Astrocyte (in vitro differentiated cells and primary cell): ENCODE data around the gene BMP10. TPM values are rescaled to one million over a fixed set of nuclear protein-coding genes. Genes with fewer than 3 reads are reported as not detected.

ENCODE experiments used
- DNase-seq: peaks from one replicate; pipeline ENCODE4 v3.0.0-alpha.2; 2010; ENCODE audit warnings: low read depth
- FAIRE-seq: peaks from 2 replicates; lab custom pipeline; 2011; peaks lifted over from hg19 to GRCh38; lab: Jason Lieb, UNC
- H2AFZ ChIP-seq: 2 replicates; pipeline ENCODE4 v1.6.0; 2012; ENCODE audit warnings: low read depth, low read length, inconsistent platforms
- H3K27ac ChIP-seq: 2 replicates; pipeline ENCODE4 v1.5.1; 2011; ENCODE audit warnings: low read depth, low read length, inconsistent platforms
- H3K27me3 ChIP-seq: 2 replicates; pipeline ENCODE4 v1.6.0; 2011; ENCODE audit warnings: low read length, inconsistent platforms; ENCODE audit not compliant: insufficient read depth
- H3K36me3 ChIP-seq: 2 replicates; pipeline ENCODE4 v1.5.1; 2011; ENCODE audit warnings: low read length, inconsistent platforms; ENCODE audit not compliant: insufficient read depth
- H3K4me1 ChIP-seq: 2 replicates; pipeline ENCODE4 v1.5.1; 2011; ENCODE audit warnings: low read length, inconsistent platforms; ENCODE audit not compliant: insufficient read depth
- H3K4me2 ChIP-seq: 2 replicates; pipeline ENCODE4 v1.6.0; 2012; ENCODE audit warnings: low read length, inconsistent platforms
- H3K4me3 ChIP-seq: 2 replicates; pipeline ENCODE4 v1.5.1; 2011; ENCODE audit warnings: low read depth, mild to moderate bottlenecking, low read length, inconsistent platforms; ENCODE audit not compliant: insufficient read depth
- H3K79me2 ChIP-seq: 2 replicates; pipeline ENCODE4 v1.6.0; 2012; ENCODE audit warnings: mild to moderate bottlenecking, low read length, inconsistent platforms; ENCODE audit not compliant: insufficient read depth
- H3K9ac ChIP-seq: 2 replicates; pipeline ENCODE4 v1.6.0; 2012; ENCODE audit warnings: mild to moderate bottlenecking, low read length, inconsistent platforms
- H3K9me3 ChIP-seq: 2 replicates; pipeline ENCODE4 v1.5.1; 2012; ENCODE audit warnings: low read depth, mild to moderate bottlenecking, low read length, inconsistent platforms; ENCODE audit not compliant: insufficient read depth
- H4K20me1 ChIP-seq: 2 replicates; pipeline ENCODE4 v1.6.0; 2012; ENCODE audit warnings: low read length, inconsistent platforms; ENCODE audit not compliant: insufficient read depth
- H3K27ac Mint-ChIP-seq: one replicate; pipeline ENCODE4 v1.8.0; 2021; ENCODE audit warnings: mild to moderate bottlenecking, mixed read lengths; ENCODE audit not compliant: unreplicated experiment
- H3K27me3 Mint-ChIP-seq: one replicate; pipeline ENCODE4 v1.8.0; 2021; ENCODE audit warnings: low read depth, mixed read lengths; ENCODE audit not compliant: unreplicated experiment
- H3K36me3 Mint-ChIP-seq: one replicate; pipeline ENCODE4 v1.8.0; 2021; ENCODE audit warnings: low read depth, mixed read lengths; ENCODE audit not compliant: unreplicated experiment
- H3K4me1 Mint-ChIP-seq: one replicate; pipeline ENCODE4 v1.8.0; 2021; ENCODE audit warnings: low read depth, mixed read lengths; ENCODE audit not compliant: unreplicated experiment
- H3K4me3 Mint-ChIP-seq: one replicate; pipeline ENCODE4 v1.8.0; 2021; ENCODE audit warnings: mild to moderate bottlenecking, moderate library complexity, mixed read lengths; ENCODE audit not compliant: unreplicated experiment
- H3K9me3 Mint-ChIP-seq: one replicate; pipeline ENCODE4 v1.8.0; 2021; ENCODE audit warnings: mild to moderate bottlenecking, mixed read lengths; ENCODE audit not compliant: unreplicated experiment
- CTCF ChIP-seq: IDR thresholded peaks from 2 replicates; pipeline ENCODE4 v1.5.1; 2011; ENCODE audit warnings: low read depth, mild to moderate bottlenecking, inconsistent platforms, low read length, moderate library complexity; ENCODE audit not compliant: insufficient read depth
- EZH2 ChIP-seq: IDR thresholded peaks from 2 replicates; pipeline ENCODE4 v1.6.1; 2012; ENCODE audit warnings: mild to moderate bottlenecking, low read length, inconsistent platforms; ENCODE audit not compliant: insufficient read depth
- total RNA-seq: library from RNA; stranded (reverse); gene quantifications from 2 replicates; pipeline ENCODE4 v1.2.1, GENCODE V29; 2021

Gene BMP10
- total RNA-seq, 1 donor from 2014 or later = not detected

- no peak for FAIRE-seq
Observed at GRCh38 chr2:68918497-68918896, 47.3 kb upstream of the BMP10 start.

GRCh38 chr2:68917034-68917718, 46.0 kb upstream of the BMP10 start:
- Mint-ChIP-seq H3K27me3 (no peaks in the 10 kb centered on the region), H3K36me3 (no peaks in the 10 kb centered on the region), H3K4me1 (peaks cover 5% of the 10 kb centered on the region), H3K9me3 (no peaks in the 10 kb centered on the region), H3K4me3 (no peak overlapping the region), H3K27ac (no peak overlapping the region)
- H3K4me2 ChIP-seq = no peak overlapping the region
- no peaks in the 10 kb centered on the region for H3K9me3 ChIP-seq
- H3K79me2 ChIP-seq = no peaks in the 10 kb centered on the region
- no peak overlapping the region for H3K27ac ChIP-seq
- FAIRE-seq = no peak
- no peaks in the 10 kb centered on the region for H4K20me1 ChIP-seq
- peaks cover 16% of the 10 kb centered on the region for H3K4me1 ChIP-seq
- no peaks in the 10 kb centered on the region for H3K36me3 ChIP-seq
- no peak overlapping the region for H3K4me3 ChIP-seq
- DNase-seq = no peak
- no peak overlapping the region for H2AFZ ChIP-seq
- H3K9ac ChIP-seq = no peak overlapping the region
- no peak for TF ChIP-seq EZH2
- no peak for TF ChIP-seq CTCF
- no peaks in the 10 kb centered on the region for H3K27me3 ChIP-seq

More at GRCh38 chr2:68918497-68918896, 47.3 kb upstream of the BMP10 start:
- no peak overlapping the region for H3K9ac ChIP-seq
- no peak overlapping the region for H3K4me2 ChIP-seq
- H3K79me2 ChIP-seq = no peaks in the 10 kb centered on the region
- H3K4me3 Mint-ChIP-seq = no peak overlapping the region
- no peaks in the 10 kb centered on the region for H3K9me3 ChIP-seq
- H4K20me1 ChIP-seq = no peaks in the 10 kb centered on the region
- no peak overlapping the region for H3K4me3 ChIP-seq
- H3K36me3 ChIP-seq = no peaks in the 10 kb centered on the region
- H3K27me3 ChIP-seq = no peaks in the 10 kb centered on the region
- DNase-seq = peak; percentile 69
- no peaks in the 10 kb centered on the region for H3K27me3 Mint-ChIP-seq
- no peaks in the 10 kb centered on the region for H3K36me3 Mint-ChIP-seq
- H3K27ac Mint-ChIP-seq = no peak overlapping the region
- peaks cover 17% of the 10 kb centered on the region for H3K4me1 ChIP-seq
- no peak overlapping the region for H3K27ac ChIP-seq
- peaks cover 5% of the 10 kb centered on the region for H3K4me1 Mint-ChIP-seq
- no peak overlapping the region for H2AFZ ChIP-seq
- H3K9me3 Mint-ChIP-seq = no peaks in the 10 kb centered on the region
- TF ChIP-seq CTCF = no peak
- no peak for TF ChIP-seq EZH2

- FAIRE-seq = no peak
- Mint-ChIP-seq H3K36me3 (no peaks in the 10 kb centered on the region), H3K4me3 (no peak overlapping the region)
Observed at GRCh38 chr2:68916226-68916625, 45.0 kb upstream of the BMP10 start.

More at GRCh38 chr2:68916226-68916625, 45.0 kb upstream of the BMP10 start:
- Histone ChIP-seq H3K27me3 (no peaks in the 10 kb centered on the region), H3K4me2 (no peak overlapping the region), H3K79me2 (no peaks in the 10 kb centered on the region), H3K9ac (no peak overlapping the region), H3K36me3 (no peaks in the 10 kb centered on the region), H4K20me1 (no peaks in the 10 kb centered on the region), H3K4me1 (peaks cover 11% of the 10 kb centered on the region), H3K4me3 (no peak overlapping the region), H2AFZ (no peak overlapping the region), H3K27ac (no peak overlapping the region), H3K9me3 (no peaks in the 10 kb centered on the region)
- Mint-ChIP-seq H3K27ac (no peak overlapping the region), H3K27me3 (no peaks in the 10 kb centered on the region), H3K9me3 (no peaks in the 10 kb centered on the region), H3K4me1 (no peaks in the 10 kb centered on the region)
- no peak for TF ChIP-seq CTCF
- TF ChIP-seq EZH2 = no peak
- DNase-seq = no peak
